ENCODE measurements around the gene NSD1.

NSD1 gene

DNA sequence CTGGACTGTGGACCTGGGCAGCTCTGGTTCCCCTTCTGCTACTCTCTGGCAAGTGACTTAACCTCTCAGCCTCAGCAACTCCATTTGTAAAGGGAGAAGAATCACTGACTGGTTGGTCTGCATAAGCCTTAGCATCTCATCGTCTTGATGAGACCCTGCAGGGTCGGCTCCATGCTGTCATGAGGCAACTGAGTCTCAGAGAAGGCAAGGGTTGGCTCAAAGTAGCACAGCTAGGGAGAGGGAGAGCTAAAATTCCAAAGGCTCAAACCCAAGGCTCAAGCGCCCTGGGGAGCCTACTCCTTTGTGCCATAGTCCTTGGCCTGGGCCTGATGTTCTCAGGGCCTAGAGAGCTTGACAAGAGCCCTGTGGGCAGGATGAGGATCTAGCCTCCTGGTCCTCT is 42.3 kb upstream of the NSD1 start:
- no peak overlapping the region for H3K9ac ChIP-seq (ENCODE audit: low read depth, low read length)
- peaks cover 51% of the 10 kb centered on the region for H3K36me3 ChIP-seq (ENCODE audit: insufficient read depth, low read length)
- no peaks in the 10 kb centered on the region for H3K9me3 ChIP-seq (ENCODE audit: insufficient read depth, low read depth, low read length)
- no peaks in the 10 kb centered on the region for H3K27me3 ChIP-seq (ENCODE audit: insufficient read depth, low read length)
- H3K4me1 ChIP-seq (ENCODE audit: insufficient read depth, low read length) = peaks cover 1% of the 10 kb centered on the region
- 94% methylated on average over 3 of the region's 3 CpGs for WGBS
- H3K4me3 ChIP-seq (ENCODE audit: low read length) = no peak overlapping the region
- no peak overlapping the region for H3K27ac ChIP-seq (ENCODE audit: low read depth, low read length)

DNA sequence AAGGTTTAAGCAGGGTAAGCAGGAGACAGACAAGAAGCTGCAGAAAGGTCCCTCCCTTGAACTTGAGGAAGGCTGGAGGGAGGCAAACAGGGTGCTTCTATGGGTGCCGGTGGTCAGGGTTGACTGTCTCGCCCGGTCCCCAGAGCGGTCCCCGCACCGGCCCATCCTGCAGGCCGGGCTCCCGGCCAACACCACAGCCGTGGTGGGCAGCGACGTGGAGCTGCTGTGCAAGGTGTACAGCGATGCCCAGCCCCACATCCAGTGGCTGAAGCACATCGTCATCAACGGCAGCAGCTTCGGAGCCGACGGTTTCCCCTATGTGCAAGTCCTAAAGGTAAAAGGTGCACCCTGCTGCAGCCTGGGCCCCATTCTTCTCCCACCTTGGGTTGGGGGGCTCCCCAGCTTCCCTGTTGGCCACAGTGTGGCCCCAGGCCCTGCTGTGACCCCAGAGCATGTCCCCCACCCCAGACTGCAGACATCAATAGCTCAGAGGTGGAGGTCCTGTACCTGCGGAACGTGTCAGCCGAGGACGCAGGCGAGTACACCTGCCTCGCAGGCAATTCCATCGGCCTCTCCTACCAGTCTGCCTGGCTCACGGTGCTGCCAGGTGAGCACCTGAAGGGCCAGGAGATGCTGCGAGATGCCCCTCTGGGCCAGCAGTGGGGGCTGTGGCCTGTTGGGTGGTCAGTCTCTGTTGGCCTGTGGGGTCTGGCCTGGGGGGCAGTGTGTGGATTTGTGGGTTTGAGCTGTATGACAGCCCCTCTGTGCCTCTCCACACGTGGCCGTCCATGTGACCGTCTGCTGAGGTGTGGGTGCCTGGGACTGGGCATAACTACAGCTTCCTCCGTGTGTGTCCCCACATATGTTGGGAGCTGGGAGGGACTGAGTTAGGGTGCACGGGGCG is 41.1 kb upstream of the NSD1 start:
- H3K9ac ChIP-seq (ENCODE audit: low read depth, low read length) = no peak overlapping the region
- no peak overlapping the region for H3K4me3 ChIP-seq (ENCODE audit: low read length)
- H3K4me1 ChIP-seq (ENCODE audit: insufficient read depth, low read length) = no peaks in the 10 kb centered on the region
- 96% methylated on average over 32 of the region's 32 CpGs for WGBS
- no peaks in the 10 kb centered on the region for H3K27me3 ChIP-seq (ENCODE audit: insufficient read depth, low read length)
- no peaks in the 10 kb centered on the region for H3K9me3 ChIP-seq (ENCODE audit: insufficient read depth, low read depth, low read length)
- no peak overlapping the region for H3K27ac ChIP-seq (ENCODE audit: low read depth, low read length)
- peaks cover 54% of the 10 kb centered on the region for H3K36me3 ChIP-seq (ENCODE audit: insufficient read depth, low read length)

DNA sequence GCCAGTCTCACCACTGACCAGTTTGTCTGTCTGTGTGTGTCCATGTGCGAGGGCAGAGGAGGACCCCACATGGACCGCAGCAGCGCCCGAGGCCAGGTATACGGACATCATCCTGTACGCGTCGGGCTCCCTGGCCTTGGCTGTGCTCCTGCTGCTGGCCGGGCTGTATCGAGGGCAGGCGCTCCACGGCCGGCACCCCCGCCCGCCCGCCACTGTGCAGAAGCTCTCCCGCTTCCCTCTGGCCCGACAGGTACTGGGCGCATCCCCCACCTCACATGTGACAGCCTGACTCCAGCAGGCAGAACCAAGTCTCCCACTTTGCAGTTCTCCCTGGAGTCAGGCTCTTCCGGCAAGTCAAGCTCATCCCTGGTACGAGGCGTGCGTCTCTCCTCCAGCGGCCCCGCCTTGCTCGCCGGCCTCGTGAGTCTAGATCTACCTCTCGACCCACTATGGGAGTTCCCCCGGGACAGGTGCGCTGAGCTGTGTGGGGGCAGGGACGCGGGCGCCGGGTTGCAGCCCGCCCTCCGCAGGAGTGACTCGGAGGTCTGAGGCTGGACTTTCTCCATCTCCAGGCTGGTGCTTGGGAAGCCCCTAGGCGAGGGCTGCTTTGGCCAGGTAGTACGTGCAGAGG is 40.4 kb upstream of the NSD1 start:
- H3K27me3 ChIP-seq (ENCODE audit: insufficient read depth, low read length) = no peaks in the 10 kb centered on the region
- peaks cover 60% of the 10 kb centered on the region for H3K36me3 ChIP-seq (ENCODE audit: insufficient read depth, low read length)
- no peaks in the 10 kb centered on the region for H3K9me3 ChIP-seq (ENCODE audit: insufficient read depth, low read depth, low read length)
- H3K27ac ChIP-seq (ENCODE audit: low read depth, low read length) = no peak overlapping the region
- no peak overlapping the region for H3K9ac ChIP-seq (ENCODE audit: low read depth, low read length)
- H3K4me3 ChIP-seq (ENCODE audit: low read length) = no peak overlapping the region
- no peaks in the 10 kb centered on the region for H3K4me1 ChIP-seq (ENCODE audit: insufficient read depth, low read length)
- 96% methylated on average over 40 of the region's 40 CpGs for whole genome bisulfite sequencing

DNA sequence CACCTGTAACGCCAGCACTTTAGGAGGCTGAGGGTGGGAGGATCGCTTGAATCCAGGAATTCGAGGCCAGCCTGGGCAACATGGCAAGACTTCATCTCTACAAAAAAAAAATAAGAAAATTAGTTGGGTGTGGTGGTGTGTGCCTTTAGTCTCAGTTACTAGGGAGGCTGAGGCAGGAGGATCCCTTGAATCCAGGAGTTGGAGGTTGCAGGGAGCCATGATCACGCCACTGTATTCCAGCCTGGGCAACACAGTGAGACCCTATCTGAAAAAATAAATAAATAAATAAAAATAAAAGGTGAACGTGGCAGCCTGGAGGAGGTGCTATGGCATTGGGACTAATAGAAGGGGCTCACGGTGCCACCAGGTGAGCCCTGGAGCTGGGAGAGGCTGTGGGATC is 39.8 kb upstream of the NSD1 start:
- Histone ChIP-seq H3K36me3 (ENCODE audit: insufficient read depth, low read length) (peaks cover 60% of the 10 kb centered on the region), H3K9me3 (ENCODE audit: insufficient read depth, low read depth, low read length) (no peaks in the 10 kb centered on the region), H3K27me3 (ENCODE audit: insufficient read depth, low read length) (no peaks in the 10 kb centered on the region), H3K4me1 (ENCODE audit: insufficient read depth, low read length) (0 out of 2 replicates have a peak, but pooled peaks cover 3% of the 10 kb centered on the region), H3K27ac (ENCODE audit: low read depth, low read length) (no peak overlapping the region), H3K9ac (ENCODE audit: low read depth, low read length) (no peak overlapping the region), H3K4me3 (ENCODE audit: low read length) (no peak overlapping the region)
- WGBS = 91% methylated on average over 3 of the region's 6 CpGs

DNA sequence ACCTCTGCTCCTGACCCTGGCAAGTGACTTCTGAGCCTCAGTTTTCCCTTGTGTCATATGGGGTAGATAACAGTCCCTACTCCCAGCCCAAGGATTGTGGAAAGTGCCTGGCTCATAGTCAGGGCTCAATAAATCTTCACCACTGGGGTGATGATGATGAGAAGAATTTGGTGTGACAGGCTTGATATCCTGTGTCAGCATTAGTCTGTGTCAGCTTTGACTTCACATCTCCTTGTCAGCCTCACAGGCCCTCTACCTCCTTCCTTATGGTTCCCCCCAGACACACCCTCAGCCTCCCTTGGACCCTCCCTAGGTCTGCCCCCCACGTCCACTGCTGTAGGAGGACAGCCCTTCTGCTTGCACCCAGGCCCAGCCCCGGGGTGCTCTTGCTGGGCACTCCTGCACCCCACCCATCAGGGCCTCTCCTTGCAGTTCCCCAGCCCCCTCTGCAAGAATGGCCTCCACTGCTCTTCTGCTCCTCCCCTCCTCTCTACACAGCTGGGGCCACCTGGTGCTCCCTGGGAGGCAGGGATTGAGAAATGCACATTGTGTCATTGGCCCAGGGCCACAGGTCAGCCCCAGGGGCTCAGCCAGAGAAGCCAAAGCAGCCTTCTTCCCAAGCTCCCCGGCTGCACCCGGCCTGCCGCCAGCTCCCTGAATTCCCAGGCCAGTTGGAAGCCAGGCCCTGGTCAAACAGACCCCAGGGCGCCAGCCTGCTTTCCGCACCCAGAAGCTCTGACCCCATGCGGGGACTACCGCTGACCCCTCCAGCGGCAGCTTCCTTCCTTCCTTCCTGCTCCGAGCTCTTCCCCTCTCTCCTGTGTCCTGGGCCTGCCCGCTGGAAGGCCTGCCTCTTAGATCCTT is 39.1 kb upstream of the NSD1 start:
- Histone ChIP-seq H3K9me3 (ENCODE audit: insufficient read depth, low read depth, low read length) (no peaks in the 10 kb centered on the region), H3K36me3 (ENCODE audit: insufficient read depth, low read length) (peaks cover 60% of the 10 kb centered on the region), H3K27ac (ENCODE audit: low read depth, low read length) (no peak overlapping the region), H3K4me3 (ENCODE audit: low read length) (no peak overlapping the region), H3K27me3 (ENCODE audit: insufficient read depth, low read length) (no peaks in the 10 kb centered on the region), H3K9ac (ENCODE audit: low read depth, low read length) (no peak overlapping the region), H3K4me1 (ENCODE audit: insufficient read depth, low read length) (0 out of 2 replicates have a peak, but pooled peaks cover 5% of the 10 kb centered on the region)
- WGBS = 82% methylated on average over 12 of the region's 12 CpGs

DNA sequence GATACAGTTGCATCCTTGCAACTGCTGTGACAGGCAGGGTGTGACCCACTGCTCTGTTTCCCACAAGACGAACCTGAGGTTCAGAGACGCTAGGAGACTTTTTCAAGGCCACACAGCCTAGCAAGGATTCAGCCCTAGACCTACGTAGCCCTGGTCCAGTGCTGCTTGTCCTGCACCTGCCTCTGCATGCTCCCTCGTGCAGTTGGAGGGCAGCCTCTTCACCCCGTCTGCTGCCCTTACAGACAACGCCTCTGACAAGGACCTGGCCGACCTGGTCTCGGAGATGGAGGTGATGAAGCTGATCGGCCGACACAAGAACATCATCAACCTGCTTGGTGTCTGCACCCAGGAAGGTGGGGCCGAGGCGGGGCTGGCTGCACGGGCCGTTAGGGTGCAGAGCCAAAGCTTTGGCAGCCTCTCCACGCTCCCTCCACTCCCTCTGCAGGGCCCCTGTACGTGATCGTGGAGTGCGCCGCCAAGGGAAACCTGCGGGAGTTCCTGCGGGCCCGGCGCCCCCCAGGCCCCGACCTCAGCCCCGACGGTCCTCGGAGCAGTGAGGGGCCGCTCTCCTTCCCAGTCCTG is 38.4 kb upstream of the NSD1 start:
- Histone ChIP-seq H3K9ac (ENCODE audit: low read depth, low read length) (no peak overlapping the region), H3K4me1 (ENCODE audit: insufficient read depth, low read length) (0 out of 2 replicates have a peak, but pooled peaks cover 9% of the 10 kb centered on the region), H3K27me3 (ENCODE audit: insufficient read depth, low read length) (no peaks in the 10 kb centered on the region), H3K4me3 (ENCODE audit: low read length) (no peak overlapping the region), H3K27ac (ENCODE audit: low read depth, low read length) (no peak overlapping the region), H3K9me3 (ENCODE audit: insufficient read depth, low read depth, low read length) (no peaks in the 10 kb centered on the region), H3K36me3 (ENCODE audit: insufficient read depth, low read length) (peaks cover 57% of the 10 kb centered on the region)
- WGBS = 92% methylated on average over 28 of the region's 28 CpGs

DNA sequence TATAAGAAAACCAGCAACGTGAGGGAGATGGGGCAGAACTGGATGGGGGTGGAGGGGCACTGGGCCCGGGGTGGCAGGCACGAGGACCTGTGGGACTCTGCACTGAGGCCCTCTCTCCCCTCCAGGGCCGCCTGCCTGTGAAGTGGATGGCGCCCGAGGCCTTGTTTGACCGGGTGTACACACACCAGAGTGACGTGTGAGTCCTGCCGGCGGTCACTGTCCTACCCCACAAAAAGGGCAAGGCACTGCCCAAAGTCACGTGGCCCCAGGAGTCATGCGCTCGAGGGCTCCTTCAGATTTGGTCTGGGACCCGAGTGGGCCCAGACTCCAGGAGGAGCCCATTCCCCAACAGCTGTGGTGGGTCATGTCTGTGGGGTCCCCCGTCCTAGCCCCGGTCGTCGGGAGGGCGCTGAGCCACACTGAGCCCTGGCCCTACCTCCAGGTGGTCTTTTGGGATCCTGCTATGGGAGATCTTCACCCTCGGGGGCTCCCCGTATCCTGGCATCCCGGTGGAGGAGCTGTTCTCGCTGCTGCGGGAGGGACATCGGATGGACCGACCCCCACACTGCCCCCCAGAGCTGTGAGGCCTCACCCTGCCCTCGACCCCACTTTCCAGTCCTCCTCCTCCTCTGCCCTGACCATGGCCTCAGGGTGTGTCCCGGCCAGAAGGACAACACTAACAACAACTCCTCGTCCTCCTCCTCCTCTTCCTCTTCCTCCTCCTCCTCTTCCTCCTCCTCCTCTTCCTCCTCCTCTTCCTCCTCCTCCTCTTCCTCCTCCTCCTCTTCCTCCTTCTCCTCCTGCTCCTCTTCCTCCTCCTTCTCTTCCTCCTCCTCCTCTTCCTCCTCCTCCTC is 37.2 kb upstream of the NSD1 start:
- H3K27ac ChIP-seq (ENCODE audit: low read depth, low read length) = no peak overlapping the region
- peaks cover 46% of the 10 kb centered on the region for H3K36me3 ChIP-seq (ENCODE audit: insufficient read depth, low read length)
- H3K9ac ChIP-seq (ENCODE audit: low read depth, low read length) = no peak overlapping the region

DNA sequence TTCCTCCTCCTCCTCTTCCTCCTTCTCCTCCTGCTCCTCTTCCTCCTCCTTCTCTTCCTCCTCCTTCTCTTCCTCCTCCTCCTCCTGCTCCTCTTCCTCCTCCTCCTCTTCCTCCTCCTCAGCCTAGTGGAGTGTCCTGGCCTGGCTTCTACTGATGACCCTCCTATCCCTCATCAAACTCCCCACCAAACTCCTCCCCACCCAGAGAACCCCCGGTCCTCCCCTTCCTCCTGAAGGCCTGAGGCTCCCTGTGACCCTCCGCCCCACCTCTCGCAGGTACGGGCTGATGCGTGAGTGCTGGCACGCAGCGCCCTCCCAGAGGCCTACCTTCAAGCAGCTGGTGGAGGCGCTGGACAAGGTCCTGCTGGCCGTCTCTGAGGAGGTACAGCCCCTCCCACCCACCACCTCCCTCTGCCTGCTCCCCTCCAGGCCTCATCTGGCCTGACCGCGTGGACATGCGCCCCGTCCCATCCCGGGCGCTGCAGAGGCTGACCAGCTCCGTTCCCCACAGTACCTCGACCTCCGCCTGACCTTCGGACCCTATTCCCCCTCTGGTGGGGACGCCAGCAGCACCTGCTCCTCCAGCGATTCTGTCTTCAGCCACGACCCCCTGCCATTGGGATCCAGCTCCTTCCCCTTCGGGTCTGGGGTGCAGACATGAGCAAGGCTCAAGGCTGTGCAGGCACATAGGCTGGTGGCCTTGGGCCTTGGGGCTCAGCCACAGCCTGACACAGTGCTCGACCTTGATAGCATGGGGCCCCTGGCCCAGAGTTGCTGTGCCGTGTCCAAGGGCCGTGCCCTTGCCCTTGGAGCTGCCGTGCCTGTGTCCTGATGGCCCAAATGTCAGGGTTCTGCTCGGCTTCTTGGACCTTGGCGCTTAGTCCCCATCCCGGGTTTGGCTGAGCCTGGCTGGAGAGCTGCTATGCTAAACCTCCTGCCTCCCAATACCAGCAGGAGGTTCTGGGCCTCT is 36.3 kb upstream of the NSD1 start:
- no peak overlapping the region for H3K9ac ChIP-seq (ENCODE audit: low read depth, low read length)
- no peaks in the 10 kb centered on the region for H3K9me3 ChIP-seq (ENCODE audit: insufficient read depth, low read depth, low read length)
- no peak overlapping the region for H3K27ac ChIP-seq (ENCODE audit: low read depth, low read length)
- H3K27me3 ChIP-seq (ENCODE audit: insufficient read depth, low read length) = no peaks in the 10 kb centered on the region
- H3K4me1 ChIP-seq (ENCODE audit: insufficient read depth, low read length) = 0 out of 2 replicates have a peak, but pooled peaks cover 9% of the 10 kb centered on the region
- H3K36me3 ChIP-seq (ENCODE audit: insufficient read depth, low read length) = peaks cover 37% of the 10 kb centered on the region; the same call in 1 of the 2 replicates
- no peak overlapping the region for H3K4me3 ChIP-seq (ENCODE audit: low read length)
- WGBS = 94% methylated on average over 30 of the region's 30 CpGs

More for the DNA sequence above, 37.2 kb upstream of the NSD1 start:
- no peak overlapping the region for H3K4me3 ChIP-seq (ENCODE audit: low read length)
- H3K4me1 ChIP-seq (ENCODE audit: insufficient read depth, low read length) = 0 out of 2 replicates have a peak, but pooled peaks cover 9% of the 10 kb centered on the region
- no peaks in the 10 kb centered on the region for H3K9me3 ChIP-seq (ENCODE audit: insufficient read depth, low read depth, low read length)
- no peaks in the 10 kb centered on the region for H3K27me3 ChIP-seq (ENCODE audit: insufficient read depth, low read length)
- 95% methylated on average over 29 of the region's 29 CpGs for WGBS

DNA sequence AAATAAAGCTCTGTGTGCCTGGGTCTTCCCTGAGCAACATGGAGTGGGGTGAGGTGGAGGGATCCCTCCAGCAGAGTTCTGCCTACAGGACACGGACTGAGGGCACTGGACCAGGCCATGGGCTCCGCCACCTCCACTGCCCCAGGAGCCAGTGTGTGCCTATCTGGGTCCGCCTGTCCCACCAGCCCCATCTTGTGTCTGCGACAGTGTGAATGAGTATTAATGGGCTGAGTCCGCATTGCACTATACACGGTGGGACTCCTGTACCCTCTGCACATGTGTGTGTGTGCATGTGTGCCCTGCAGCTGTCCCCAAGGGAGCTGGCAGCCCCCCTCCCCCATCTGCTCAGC is 35.5 kb upstream of the NSD1 start:
- H3K27ac ChIP-seq (ENCODE audit: low read depth, low read length) = no peak overlapping the region
- H3K9ac ChIP-seq (ENCODE audit: low read depth, low read length) = no peak overlapping the region
- WGBS = 89% methylated on average over 6 of the region's 6 CpGs
- H3K27me3 ChIP-seq (ENCODE audit: insufficient read depth, low read length) = no peaks in the 10 kb centered on the region
- no peaks in the 10 kb centered on the region for H3K9me3 ChIP-seq (ENCODE audit: insufficient read depth, low read depth, low read length)
- H3K36me3 ChIP-seq (ENCODE audit: insufficient read depth, low read length) = peaks cover 29% of the 10 kb centered on the region; the same call in 1 of the 2 replicates
- 0 out of 2 replicates have a peak, but pooled peaks cover 9% of the 10 kb centered on the region for H3K4me1 ChIP-seq (ENCODE audit: insufficient read depth, low read length)
- H3K4me3 ChIP-seq (ENCODE audit: low read length) = no peak overlapping the region

Data from HUES64 (cell line).